Left ventricle myocardium superior (tissue), 1 donor: ENCODE results near the gene CHRND. TPM values are rescaled to one million over a fixed set of nuclear protein-coding genes. Genes with fewer than 3 reads are reported as not detected.
"Not testable (repeated sequence)": the region's sequence is repeated elsewhere in the genome, so short reads cannot be mapped to it uniquely, and the experiment has no call there.

Experiments
- ATAC-seq: fragments of 200-7000 bp; cut with Tn5 transposase; one replicate; pipeline ENCODE4 v1.9.1; 2020; ENCODE audit warnings: mild to moderate bottlenecking, moderate library complexity
- DNase-seq: peaks from one replicate; pipeline ENCODE4 v3.0.0-alpha.2; 2020
- intact Hi-C: fragments of 100-400 bp; cut with micrococcal nuclease; formaldehyde crosslinking; loops from one replicate; pipeline ENCODE4 v1.11.0; 2022
- total RNA-seq: library from RNA; stranded (reverse); fragmentation: NEBNext Ultra II Directional; extraction: Animal tissue kit (Norgen Biotek cat#: 25700); gene quantifications from one replicate; pipeline ENCODE4 v1.2.1, GENCODE V29; 2021
- donor health status: DM: no; HTN: yes; CAD: no; lungs with severe emphysema.

The CHRND gene
- total RNA-seq, 1 donor from 2014 or later: not detected

DNA sequence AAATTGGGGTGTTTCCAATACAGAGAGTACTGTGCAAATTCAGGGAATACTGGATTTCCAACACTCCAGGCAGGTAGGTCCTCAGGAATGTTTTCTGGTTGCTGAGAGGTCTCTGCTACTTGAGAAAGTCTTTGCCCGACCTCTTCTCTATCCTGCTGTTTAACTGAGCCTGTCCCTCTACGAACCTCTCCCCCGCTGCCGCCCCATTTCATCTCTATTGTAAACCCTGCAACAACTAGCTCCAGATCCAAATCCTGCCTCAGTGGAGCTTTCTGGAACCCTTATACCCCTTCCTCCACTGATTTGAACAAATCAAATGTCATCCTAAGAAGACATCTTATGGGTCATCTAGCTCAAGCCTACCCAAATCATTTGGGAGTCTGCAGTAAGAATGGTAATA, 25.8 kb downstream of the CHRND start:
- intact Hi-C loops: no loop called here
- ATAC-seq (no peak), DNase-seq (no peak)

DNA sequence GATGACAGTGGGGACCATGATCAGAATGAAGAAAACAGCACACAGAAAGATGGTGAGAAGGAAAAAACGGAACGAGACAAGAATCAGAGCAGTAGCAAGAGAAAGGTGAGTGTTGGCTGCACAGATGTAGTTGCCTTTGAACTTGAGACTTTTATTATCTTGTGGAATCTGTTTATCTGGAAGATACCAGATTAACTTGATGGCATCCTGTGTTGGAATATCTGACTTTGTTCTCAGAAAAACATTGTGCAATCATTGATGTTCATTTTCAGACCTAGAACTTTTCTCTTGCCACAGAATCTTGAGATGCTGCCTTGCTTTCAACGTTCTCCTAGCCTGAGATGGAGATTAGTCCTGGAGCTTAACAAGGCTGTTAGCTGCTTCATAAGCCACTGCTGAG, 30.5 kb downstream of the CHRND start:
- DNase-seq (no peak), ATAC-seq (no peak)
- intact Hi-C loops: no loop called here

DNA sequence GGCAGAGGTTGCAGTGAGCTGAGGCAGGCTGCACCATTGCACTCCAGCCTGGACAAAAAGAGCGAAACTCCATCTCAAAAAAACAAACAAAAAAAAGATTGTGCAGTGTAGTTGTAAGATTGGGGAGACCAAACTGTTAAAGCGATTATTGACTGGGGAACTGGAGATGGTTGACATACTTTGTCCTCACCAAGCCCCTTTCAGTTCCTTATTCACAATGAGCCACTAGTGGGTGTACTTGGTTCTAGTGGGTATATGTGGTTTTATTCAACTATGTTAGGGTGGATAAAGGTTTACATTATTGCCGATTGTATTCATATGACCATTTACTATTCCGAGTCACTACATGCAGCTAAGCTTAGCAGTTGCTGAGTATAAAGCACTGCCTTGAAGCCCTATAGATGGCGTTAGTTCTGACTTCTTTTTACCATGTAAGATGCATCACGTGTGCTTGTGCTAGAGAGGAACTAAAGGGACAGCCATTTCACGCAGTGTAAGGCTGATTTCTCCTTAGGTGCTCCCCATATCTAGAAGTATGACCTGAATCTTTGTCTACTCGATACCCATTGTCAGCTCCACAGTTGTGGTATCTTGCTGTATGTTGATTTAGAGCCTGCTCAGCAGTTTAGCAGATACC, 36.7 kb downstream of the CHRND start:
- no peak for DNase-seq
- intact Hi-C loops: no loop called here

DNA sequence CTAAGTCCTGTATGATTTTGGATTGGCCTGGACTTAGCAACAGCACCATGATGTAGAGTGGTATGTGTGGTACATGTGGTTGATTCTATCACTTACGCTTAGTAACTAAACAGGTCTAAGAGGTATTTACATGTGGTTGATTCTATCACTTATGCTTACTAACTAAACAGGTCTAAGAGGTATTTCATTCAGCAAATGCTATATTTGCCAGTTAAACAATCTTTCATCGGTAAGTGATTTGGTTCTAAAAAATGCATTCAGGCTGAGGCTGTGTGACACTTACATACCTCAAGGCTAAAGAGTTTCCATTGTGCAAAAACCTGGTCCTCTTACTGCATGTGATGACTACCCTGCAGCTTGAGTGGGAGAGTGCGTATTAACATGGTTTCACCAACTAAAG, 37.6 kb downstream of the CHRND start:
- ATAC-seq: no peak
- DNase-seq: no peak
- intact Hi-C loops: no loop called here

More for the DNA sequence above, 36.7 kb downstream of the CHRND start:
- ATAC-seq: no peak

DNA sequence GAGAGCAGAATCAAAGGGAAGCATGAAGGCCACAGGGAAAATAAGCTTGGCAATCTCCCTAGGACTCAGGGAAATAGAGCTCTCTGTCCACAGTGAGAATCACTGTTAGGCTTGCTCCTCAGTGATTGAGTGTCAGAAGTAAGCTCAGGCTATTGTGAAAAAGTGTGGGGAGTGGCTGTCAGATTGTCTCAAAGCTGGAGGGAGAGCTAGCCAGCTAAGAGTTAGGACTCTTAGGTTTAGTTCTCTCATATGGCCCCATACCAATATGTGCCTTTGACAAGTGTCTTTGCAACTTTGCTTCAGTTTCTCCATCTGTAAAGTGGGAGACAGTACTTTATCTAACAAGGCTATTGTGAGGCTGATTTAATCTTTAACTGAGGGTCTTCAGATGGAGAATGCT, 41.8 kb downstream of the CHRND start:
- ATAC-seq (no peak), DNase-seq (no peak)
- intact Hi-C loops: no loop called here

DNA sequence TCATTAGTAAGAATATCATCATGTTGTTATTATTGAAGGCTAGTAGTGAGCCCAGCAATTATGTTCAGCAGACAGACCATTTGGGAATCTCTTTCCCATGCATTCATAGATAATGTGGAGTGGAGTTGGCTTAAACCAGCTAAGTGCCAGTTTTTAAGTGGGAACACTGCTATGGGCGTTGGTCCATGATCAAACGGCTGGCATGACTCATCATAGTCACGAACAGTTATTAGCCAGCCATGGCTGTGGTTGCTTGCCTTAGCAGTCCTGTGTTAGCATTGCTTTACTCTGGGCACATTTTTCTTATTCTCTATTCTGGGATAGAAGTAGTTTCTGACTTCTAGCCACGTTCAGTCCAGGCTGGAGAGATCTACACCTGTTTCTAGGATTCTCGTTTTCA, 42.2 kb downstream of the CHRND start:
- DNase-seq: no peak
- intact Hi-C loops: no loop called here
- ATAC-seq: peak; percentile 87

DNA sequence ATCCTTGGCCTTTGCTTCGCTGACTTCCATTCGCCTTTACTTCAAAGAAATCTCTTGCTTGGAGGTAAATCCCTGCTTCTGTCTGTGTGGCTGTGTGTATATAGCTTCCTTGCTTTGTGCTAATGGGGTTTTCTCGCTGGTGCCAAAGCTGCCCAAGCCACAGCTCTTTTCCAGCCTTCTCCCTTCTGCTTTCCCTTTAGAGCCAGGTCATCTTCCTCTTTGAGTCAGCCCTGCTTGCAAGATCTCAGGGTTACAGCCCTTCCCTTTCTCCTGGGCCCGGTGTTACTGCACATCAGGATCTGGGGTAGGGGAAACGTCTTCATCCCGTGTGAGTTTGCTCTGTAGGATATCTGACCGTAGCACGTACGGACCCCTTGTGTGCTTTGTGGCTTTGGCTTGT, 43.6 kb downstream of the CHRND start:
- intact Hi-C loops: no loop called here
- no peak for ATAC-seq
- DNase-seq: no peak

DNA sequence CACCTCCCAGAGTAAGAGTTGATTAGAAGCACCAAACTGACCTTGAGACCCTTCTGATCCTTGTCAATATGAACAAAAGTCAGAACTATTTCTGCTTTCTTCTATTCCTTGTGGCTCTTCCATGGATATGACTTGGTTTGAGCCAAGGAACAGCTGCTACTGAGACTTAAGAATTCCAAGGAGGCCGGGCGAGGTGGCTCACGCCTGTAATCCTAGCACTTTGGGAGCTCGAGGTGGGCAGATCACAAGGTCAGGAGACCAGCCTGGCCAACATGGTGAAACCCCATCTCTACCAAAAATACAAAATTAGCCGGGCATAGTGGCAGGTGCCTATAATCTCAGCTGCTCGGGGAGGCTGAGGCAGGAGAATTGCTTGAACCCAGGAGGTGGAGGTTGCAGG, 44.5 kb downstream of the CHRND start:
- intact Hi-C loops, DNase-seq, ATAC-seq: not testable (repeated sequence)

DNA sequence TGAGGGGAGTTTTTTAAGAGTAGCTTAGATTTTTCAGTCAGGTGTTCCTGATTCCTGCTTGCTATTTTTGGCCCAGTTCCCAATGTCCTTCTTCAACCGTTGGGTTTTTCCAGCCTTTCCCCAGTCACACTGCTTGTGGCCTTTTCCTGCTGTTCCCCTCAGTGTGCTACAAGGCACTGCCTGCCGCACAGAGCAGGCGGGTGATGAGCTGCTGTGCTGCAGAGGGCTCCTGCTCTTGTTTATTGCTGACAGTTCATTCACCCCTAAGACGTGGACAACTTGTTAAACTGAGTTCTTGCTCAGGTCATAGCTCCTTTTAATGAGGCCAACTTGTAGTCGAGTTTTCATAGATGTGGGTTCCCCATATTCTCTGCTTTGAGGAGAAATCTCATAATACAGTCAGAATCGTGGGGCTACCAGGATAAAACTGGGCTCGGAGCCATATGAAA, 45.1 kb downstream of the CHRND start:
- intact Hi-C loops: no loop called here
- no peak for ATAC-seq

DNA sequence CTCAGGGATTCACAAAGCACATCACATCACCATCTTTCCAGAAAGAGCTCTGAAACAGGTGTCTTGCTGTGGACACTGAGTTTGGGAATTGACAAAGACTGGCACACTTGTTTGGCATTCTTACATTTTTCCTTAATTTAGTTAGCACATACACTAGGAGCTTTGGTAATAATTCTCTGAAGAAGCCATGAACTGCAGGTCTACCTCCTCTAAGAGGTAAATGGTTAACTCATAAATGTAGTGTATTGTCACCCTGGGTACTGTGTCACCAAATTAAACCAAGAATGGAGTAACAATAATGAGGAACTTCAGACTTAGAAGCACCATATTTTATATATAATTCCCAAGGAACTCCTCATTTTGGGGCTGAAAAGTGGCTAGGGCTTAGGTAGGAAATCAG, 47.1 kb downstream of the CHRND start:
- DNase-seq (no peak), ATAC-seq (no peak)
- intact Hi-C loops: no loop called here

More for the DNA sequence above, 45.1 kb downstream of the CHRND start:
- DNase-seq: no peak

DNA sequence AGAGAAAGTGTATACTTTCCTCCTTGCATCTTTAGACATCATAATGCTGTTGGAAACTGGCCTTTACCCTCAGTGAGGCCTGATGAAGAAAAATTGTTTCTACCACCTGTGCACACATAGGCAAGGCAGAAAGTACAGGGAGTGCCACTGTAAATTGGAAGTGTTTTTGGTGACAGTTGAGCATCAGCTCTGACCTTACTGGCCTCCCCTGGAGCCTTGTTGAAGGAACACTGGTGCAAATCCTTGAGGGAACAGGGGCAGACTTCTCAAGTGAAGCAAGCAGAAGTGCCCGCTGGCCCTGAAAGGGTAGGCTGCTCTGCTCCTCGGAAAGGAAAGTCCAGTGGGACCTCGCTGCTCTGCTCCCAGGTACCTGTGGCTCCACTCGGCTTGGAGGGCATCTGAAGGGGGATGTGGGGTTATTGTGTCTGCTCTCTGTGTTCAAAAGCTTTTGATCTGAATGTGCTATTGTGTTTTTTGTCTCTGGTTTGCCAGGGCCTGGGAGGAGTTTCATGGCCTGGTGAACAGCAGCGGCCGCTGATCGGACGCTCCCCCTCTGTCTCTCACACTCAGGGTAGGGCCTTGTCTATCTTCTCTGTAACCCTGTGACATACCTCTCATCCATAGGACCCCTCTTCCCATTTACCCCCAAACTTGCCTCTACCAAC, 47.9 kb downstream of the CHRND start:
- DNase-seq: no peak
- no peak for ATAC-seq
- intact Hi-C loops: no loop called here

DNA sequence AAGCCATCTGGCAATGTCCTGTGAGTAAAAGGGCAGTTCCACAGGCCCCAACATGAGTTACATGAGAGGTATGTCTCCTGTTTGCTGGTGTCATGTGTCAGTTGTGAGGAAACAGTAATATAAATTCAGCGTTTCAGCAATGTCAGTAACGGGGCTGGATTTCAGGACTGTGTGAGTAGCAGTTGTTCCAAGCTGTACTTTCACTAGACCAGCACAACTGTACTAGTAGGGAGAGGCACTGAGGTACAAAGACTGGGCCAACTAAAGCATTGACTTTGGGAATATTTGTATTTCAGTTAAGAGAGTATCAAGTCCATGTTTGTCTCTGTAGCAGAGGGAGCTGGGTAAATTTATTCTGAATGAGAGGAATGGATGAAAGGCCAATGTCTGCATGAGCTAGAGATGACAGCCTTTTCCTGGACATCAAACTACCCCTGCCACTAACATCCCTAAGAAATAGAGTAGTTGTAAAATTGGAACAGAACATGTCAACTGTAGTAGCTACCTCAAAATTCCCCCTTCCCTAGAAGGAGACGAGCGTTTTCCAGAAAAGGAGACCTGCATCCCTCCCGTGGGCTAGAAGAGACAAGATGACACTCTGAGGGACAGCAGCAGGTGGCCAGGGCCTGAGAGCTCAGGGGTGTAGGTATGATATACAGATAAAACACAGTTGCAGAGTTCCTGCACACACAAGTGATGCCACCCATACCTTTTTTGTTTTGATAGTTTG, 48.9 kb downstream of the CHRND start:
- no peak for ATAC-seq
- no peak for DNase-seq
- intact Hi-C loops: no loop called here

DNA sequence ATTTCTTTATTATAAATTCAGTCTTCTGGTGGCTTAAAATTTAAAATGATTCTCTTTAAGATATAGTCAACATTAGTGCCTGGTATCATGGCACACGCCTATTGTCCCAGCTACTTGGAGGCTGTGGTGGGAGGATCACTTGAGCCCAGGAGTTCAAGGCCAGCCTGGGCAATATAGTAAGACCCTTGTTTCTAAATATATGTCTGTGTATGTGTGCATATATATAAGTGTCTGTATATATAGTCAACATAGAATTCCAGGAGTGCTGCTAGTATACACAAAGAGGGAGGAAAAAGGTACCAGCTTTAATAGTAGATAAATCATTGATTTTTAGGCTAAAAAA, 49.4 kb downstream of the CHRND start:
- ATAC-seq (no peak), DNase-seq (no peak)
- intact Hi-C loops: no loop called here

DNA sequence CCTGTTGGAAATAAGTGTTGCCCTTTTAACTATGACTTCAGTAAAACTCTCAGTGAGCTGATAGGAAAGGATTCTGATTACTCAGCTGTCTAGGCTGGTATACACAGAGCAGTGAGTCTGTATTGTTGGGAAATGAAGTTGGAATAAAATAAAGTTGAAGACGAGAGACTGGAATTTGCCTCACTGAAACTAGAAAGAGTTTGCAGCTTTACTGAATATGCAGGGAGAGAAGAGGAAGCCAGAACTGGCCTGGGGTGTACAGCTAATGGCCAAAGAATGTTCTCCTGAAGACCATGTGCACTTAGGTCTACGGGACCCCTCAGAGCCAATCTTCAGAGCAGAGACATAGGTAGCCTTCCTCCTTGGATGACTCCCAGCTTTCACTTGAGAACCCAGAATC, 51.0 kb downstream of the CHRND start:
- intact Hi-C loops: no loop called here
- DNase-seq: no peak
- no peak for ATAC-seq

DNA sequence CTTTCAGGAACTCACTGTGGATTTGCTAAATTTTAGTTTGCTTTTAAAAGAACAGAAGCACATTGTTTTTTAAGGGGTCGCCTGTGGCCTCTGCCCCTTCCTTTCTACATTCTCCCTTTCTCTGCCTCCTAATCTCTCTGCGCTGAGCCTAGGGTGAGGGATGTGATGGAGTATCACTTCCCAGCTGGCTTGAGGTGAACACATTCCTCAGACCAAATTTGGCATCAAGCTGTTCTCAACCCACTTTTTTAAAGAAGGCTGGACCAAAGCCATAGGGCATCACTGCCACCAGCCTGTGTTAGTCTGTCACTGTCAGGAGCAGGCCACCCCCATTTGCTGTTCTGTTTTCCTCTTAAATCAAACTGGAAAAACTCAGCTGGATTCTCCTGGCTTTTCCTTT, 51.9 kb downstream of the CHRND start:
- DNase-seq: no peak
- intact Hi-C loops: no loop called here
- ATAC-seq: peak; percentile 52

DNA sequence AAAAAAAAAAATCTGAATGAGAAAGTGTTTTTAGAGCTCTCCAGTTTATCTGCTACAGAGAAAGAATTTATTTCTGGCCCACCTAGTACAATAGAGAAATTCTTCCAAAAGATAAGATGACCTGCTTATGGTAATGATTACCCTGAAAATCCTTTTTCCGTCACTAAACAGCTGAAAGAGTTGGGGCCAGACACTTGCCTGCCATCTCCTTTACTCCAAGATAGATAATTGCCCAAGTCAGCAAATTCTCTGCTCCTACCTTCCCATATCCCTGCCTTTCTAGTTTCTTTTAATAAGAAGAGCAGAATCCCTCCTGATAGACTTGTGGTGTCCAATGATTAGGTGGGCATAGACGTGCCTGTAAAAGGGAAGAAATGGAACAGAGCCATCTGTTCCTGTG, 52.7 kb downstream of the CHRND start:
- DNase-seq (no peak), ATAC-seq (no peak)
- intact Hi-C loops: no loop called here

DNA sequence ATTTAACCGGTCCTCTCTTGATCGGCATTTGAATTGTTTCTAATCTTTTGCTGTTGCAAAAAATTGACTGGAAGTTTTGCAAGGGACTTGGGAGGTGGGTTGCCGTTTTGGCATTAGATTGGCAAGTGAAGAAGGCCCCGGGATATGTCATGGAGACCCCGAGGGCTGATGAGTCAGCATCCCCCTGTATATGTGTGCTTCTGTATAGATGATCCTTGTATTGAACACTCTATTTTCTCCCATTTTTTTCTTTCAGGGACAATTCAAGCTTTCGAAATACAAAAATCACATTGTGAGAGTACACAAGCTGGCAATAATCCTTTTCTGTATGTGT, 54.7 kb downstream of the CHRND start:
- ATAC-seq: no peak
- DNase-seq: no peak
- intact Hi-C loops: no loop called here

DNA sequence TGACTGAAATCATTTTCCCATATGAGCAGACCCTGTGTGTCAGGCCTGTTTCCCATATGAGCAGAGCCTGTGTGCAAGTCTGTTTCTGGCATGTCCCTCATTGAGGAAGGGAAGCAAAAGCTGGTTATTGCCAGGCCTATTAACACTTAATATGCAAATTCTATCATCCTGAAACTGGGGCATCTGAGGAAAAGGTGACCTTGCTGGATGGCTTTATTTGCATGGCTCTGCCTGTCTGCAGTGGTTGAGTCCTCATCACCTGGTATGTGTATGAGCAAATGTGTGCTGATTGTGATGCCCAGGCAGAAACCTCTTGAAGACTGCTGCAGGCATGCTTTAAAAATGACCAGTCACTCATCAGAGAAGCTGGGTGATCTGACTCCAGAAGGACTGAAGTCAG, 55.8 kb downstream of the CHRND start:
- DNase-seq (no peak), ATAC-seq (no peak)
- intact Hi-C loops: no loop called here

DNA sequence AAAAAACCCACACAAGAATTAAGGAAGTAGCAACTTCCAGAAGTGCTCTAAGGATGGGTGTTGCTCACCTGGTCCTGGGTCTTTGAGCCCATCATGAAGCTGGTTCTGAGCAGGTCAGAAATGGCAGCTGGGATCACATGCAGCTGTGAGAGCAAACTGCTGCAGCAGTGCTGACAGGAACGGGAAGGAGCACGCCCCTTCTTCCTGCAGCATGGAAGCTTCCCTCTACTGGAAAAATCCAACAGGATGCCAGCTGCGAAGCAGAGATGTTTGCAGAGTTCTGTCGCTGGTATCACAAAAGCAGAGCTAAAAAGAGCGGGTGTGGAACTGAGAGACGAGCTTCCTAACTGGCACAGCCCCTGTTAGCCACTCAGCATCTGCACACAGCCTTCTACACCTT, 58.3 kb downstream of the CHRND start:
- intact Hi-C loops: no loop called here
- DNase-seq (no peak), ATAC-seq (no peak)
